ENCODE results near the gene KDM2B.

DNA sequence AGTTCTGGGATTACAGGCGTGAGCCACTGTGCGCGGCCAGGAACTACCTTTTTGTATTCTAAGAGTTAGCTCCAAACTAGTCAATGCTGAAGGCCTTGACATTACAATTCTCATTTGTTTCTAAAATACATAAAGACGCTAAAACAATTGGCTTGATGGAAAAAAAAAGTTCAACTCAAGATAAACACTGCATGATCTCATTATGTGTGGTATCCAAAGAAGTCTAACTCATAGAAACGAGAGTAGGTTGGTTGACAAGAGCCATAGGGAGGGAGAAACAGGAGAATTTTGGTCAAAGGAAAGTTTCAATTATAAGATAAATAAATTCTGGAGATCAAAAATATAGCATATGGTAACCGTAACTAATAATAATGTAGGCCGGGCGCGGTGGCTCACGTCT, 200.9 kb downstream of the KDM2B start:
- TF ChIP-seq, protein P1, sequence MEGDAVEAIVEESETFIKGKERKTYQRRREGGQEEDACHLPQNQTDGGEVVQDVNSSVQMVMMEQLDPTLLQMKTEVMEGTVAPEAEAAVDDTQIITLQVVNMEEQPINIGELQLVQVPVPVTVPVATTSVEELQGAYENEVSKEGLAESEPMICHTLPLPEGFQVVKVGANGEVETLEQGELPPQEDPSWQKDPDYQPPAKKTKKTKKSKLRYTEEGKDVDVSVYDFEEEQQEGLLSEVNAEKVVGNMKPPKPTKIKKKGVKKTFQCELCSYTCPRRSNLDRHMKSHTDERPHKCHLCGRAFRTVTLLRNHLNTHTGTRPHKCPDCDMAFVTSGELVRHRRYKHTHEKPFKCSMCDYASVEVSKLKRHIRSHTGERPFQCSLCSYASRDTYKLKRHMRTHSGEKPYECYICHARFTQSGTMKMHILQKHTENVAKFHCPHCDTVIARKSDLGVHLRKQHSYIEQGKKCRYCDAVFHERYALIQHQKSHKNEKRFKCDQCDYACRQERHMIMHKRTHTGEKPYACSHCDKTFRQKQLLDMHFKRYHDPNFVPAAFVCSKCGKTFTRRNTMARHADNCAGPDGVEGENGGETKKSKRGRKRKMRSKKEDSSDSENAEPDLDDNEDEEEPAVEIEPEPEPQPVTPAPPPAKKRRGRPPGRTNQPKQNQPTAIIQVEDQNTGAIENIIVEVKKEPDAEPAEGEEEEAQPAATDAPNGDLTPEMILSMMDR (IDR thresholded peaks at IDR 0.05; ENCODE audit: low read depth, low read length, poor library complexity, severe bottlenecking): no peak
- TF ChIP-seq EZH2phosphoT487 (IDR thresholded peaks at IDR 0.05; ENCODE audit: borderline replicate concordance, low read length): no peak

Measured in DOHH2 (cell line).